MM.1S (cell line): ENCODE results near the gene HES1.
A peak's percentile ranks its signal among the peaks of the same experiment; 100 is the strongest.

ENCODE experiments used
- DNase-seq: peaks from one replicate; pipeline ENCODE4 v3.0.0-alpha.2; 2015
- H2AFZ ChIP-seq: fragments of 300-600 bp; sonication (generic); 2 replicates; pipeline ENCODE4 v1.6.0; 2016; ENCODE audit warnings: antibody characterized with exemption, low read length
- H3F3A ChIP-seq: fragments of 300-600 bp; sonication (generic); 2 replicates; pipeline ENCODE4 v1.6.1; 2016; ENCODE audit warnings: mild to moderate bottlenecking, antibody characterized with exemption, low read length, moderate library complexity, mixed read lengths; ENCODE audit not compliant: insufficient read depth
- H3K27ac ChIP-seq: fragments of 300-600 bp; sonication (generic); 2 replicates; pipeline ENCODE4 v1.5.1; 2016; ENCODE audit warnings: mild to moderate bottlenecking, low read length
- H3K27me3 ChIP-seq: fragments of 300-600 bp; sonication (generic); replicated peaks from 2 replicates; pipeline ENCODE4 v1.6.0; 2016; ENCODE audit warnings: low read length; ENCODE audit not compliant: insufficient read depth
- H3K36me3 ChIP-seq: fragments of 300-600 bp; sonication (generic); replicated peaks from 2 replicates; pipeline ENCODE4 v1.6.1; 2016; ENCODE audit warnings: mild to moderate bottlenecking, low read length, mixed read lengths; ENCODE audit not compliant: insufficient read depth
- H3K4me1 ChIP-seq: fragments of 300-600 bp; sonication (generic); 2 replicates; pipeline ENCODE4 v1.6.1; 2016; ENCODE audit warnings: low read length, mixed read lengths
- H3K4me2 ChIP-seq: fragments of 300-600 bp; sonication (generic); 2 replicates; pipeline ENCODE4 v1.6.0; 2016; ENCODE audit warnings: low read depth, low read length
- H3K4me3 ChIP-seq: fragments of 300-600 bp; sonication (generic); 2 replicates; pipeline ENCODE4 v1.5.1; 2016; ENCODE audit warnings: low read length, mixed read lengths
- H3K79me2 ChIP-seq: fragments of 300-600 bp; sonication (generic); 2 replicates; pipeline ENCODE4 v1.6.1; 2016; ENCODE audit warnings: mixed run types, low read length, mixed read lengths
- H3K9ac ChIP-seq: fragments of 300-600 bp; sonication (generic); 2 replicates; pipeline ENCODE4 v1.6.1; 2016; ENCODE audit warnings: low read length, mixed read lengths
- H3K9me2 ChIP-seq: fragments of 300-600 bp; sonication (generic); replicated peaks from 2 replicates; pipeline ENCODE4 v1.6.1; 2016; ENCODE audit warnings: mild to moderate bottlenecking, low read length, mixed read lengths; ENCODE audit not compliant: insufficient read depth
- H3K9me3 ChIP-seq: fragments of 300-600 bp; sonication (generic); replicated peaks from 2 replicates; pipeline ENCODE4 v1.6.1; 2016; ENCODE audit warnings: mild to moderate bottlenecking, low read length, mixed read lengths; ENCODE audit not compliant: insufficient read depth
- H4K20me1 ChIP-seq: fragments of 300-600 bp; sonication (generic); 2 replicates; pipeline ENCODE4 v1.6.1; 2016; ENCODE audit warnings: mild to moderate bottlenecking, low read length, moderate library complexity, mixed read lengths; ENCODE audit not compliant: insufficient read depth
- CTCF ChIP-seq: fragments of 300-600 bp; sonication (generic); IDR thresholded peaks from 2 replicates; pipeline ENCODE4 v1.5.1; 2016; ENCODE audit warnings: antibody characterized with exemption, low read length, mixed read lengths
- EZH2 ChIP-seq: fragments of 300-600 bp; sonication (generic); optimal IDR thresholded peaks from 2 replicates; pipeline ENCODE3; 2017; ENCODE audit warnings: low read depth, mild to moderate bottlenecking, antibody characterized with exemption, low read length, mixed read lengths
- EZH2phosphoT487 ChIP-seq: fragments of 300-600 bp; sonication (generic); IDR thresholded peaks from 2 replicates; pipeline ENCODE4 v1.6.1; 2018; ENCODE audit warnings: antibody characterized with exemption, low read length

HES1 gene

GRCh38 chr3:194135806-194136518 is at the start of gene HES1:
TSS of gene HES1 (plus strand) at chr3:194136148. CDS start at chr3:194136381, 233 bp downstream.
- Histone ChIP-seq H3K27me3 (no peaks in the 10 kb centered on the region; the same call in 1 of the 2 replicates), H3K9me2 (no peaks in the 10 kb centered on the region), H3K36me3 (no peaks in the 10 kb centered on the region), H3K4me2 (peak within 1 kb of the TSS; percentile 85), H3K4me3 (peak within 1 kb of the TSS; percentile 72), H3K9me3 (no peaks in the 10 kb centered on the region), H2AFZ (peak within 1 kb of the TSS; percentile 63), H3K4me1 (peaks cover 56% of the 10 kb centered on the region), H4K20me1 (no peaks in the 10 kb centered on the region), H3K79me2 (0 out of 2 replicates have a peak, but pooled peaks cover 6% of the 10 kb centered on the region), H3K27ac (peak within 1 kb of the TSS; percentile 88), H3F3A (peaks cover 90% of the 10 kb centered on the region), H3K9ac (peak within 1 kb of the TSS; percentile 75)
- no peak for TF ChIP-seq CTCF
- TF ChIP-seq EZH2phosphoT487, result no peak
- TF ChIP-seq EZH2, result no peak
- peak; percentile 97 for DNase-seq

GRCh38 chr3:194086388-194087075 is 49.4 kb upstream of the HES1 start:
- no peak overlapping the region for H3K4me2 ChIP-seq
- peaks cover 47% of the 10 kb centered on the region for H3K4me1 ChIP-seq
- H3K9me2 ChIP-seq, result no peaks in the 10 kb centered on the region
- H3K36me3 ChIP-seq, result no peaks in the 10 kb centered on the region
- H3F3A ChIP-seq, result peaks cover 33% of the 10 kb centered on the region
- no peaks in the 10 kb centered on the region for H3K27me3 ChIP-seq
- no peak overlapping the region for H3K4me3 ChIP-seq
- TF ChIP-seq CTCF (no peak), EZH2 (no peak), EZH2phosphoT487 (no peak)
- H3K9ac ChIP-seq, result no peak overlapping the region
- no peaks in the 10 kb centered on the region for H3K79me2 ChIP-seq
- no peaks in the 10 kb centered on the region for H3K9me3 ChIP-seq
- H2AFZ ChIP-seq, result no peak overlapping the region
- H3K27ac ChIP-seq, result no peak overlapping the region
- no peak for DNase-seq
- no peaks in the 10 kb centered on the region for H4K20me1 ChIP-seq

- DNase-seq, result no peak
- no peak overlapping the region for H3K27ac ChIP-seq
- H3K4me3 ChIP-seq, result no peak overlapping the region
- H3F3A ChIP-seq, result peaks cover 32% of the 10 kb centered on the region
- no peaks in the 10 kb centered on the region for H3K9me2 ChIP-seq
- H4K20me1 ChIP-seq, result no peaks in the 10 kb centered on the region
- TF ChIP-seq EZH2 (no peak), CTCF (no peak), EZH2phosphoT487 (no peak)
- no peaks in the 10 kb centered on the region for H3K79me2 ChIP-seq
- no peaks in the 10 kb centered on the region for H3K36me3 ChIP-seq
- H3K9me3 ChIP-seq, result no peaks in the 10 kb centered on the region
- no peak overlapping the region for H2AFZ ChIP-seq
- H3K4me2 ChIP-seq, result no peak overlapping the region
- H3K27me3 ChIP-seq, result no peaks in the 10 kb centered on the region
- peaks cover 41% of the 10 kb centered on the region for H3K4me1 ChIP-seq
- H3K9ac ChIP-seq, result no peak overlapping the region
These were observed 48.7 kb upstream of the HES1 start for GRCh38 chr3:194087280-194087679.
